HG02943 (cell line): ENCODE results near the gene OR52E2.

Source experiments
- ATAC-seq: cut with Tn5 transposase; IDR thresholded peaks from one replicate; pipeline ENCODE4 v1.9.1; 2021; ENCODE audit warnings: mild to moderate bottlenecking, low read depth, moderate library complexity; ENCODE audit not compliant: unreplicated experiment

Gene OR52E2

GRCh38 chr11:5021996-5022395 is 37.4 kb downstream of the OR52E2 start:
- no peak for ATAC-seq

GRCh38 chr11:5013012-5013411 is 46.4 kb downstream of the OR52E2 start:
- no peak for ATAC-seq

- ATAC-seq = no peak
Measured at GRCh38 chr11:5011254-5011653, 48.2 kb downstream of the OR52E2 start.
